HG03457 (cell line): ENCODE data around the gene DISC1.
"Not testable (repeated sequence)": the region's sequence is repeated elsewhere in the genome, so short reads cannot be mapped to it uniquely, and the experiment has no call there.

Experiments
- ATAC-seq: cut with Tn5 transposase; IDR thresholded peaks from one replicate; pipeline ENCODE4 v1.9.1; 2021; ENCODE audit warnings: moderate number of reproducible peaks; ENCODE audit not compliant: unreplicated experiment

Gene DISC1

DNA sequence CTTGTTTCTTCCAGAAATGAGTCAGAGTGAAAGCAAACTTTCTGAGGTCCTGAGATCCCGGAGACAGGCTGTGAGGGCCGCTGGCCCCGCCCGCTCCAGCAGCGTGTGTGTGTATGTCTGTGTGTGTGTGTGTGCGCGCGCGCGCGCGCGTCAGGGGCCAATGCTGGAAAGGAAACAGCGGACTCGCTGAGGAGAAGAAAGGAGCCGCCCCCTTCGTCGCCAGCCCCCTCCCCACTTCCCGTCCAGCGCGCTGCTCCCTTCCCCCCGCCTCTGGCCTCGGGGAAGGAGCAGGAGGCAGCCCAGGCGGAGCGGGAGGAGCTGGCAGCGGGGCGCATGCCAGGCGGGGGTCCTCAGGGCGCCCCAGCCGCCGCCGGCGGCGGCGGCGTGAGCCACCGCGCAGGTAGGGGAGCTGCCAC is at the start of gene DISC1:
TSS of gene DISC1 (plus strand) at position 256 of the 416 bp plus-strand sequence. CDS start at position 334, 78 bp downstream.
- peak; percentile 52 for ATAC-seq

DNA sequence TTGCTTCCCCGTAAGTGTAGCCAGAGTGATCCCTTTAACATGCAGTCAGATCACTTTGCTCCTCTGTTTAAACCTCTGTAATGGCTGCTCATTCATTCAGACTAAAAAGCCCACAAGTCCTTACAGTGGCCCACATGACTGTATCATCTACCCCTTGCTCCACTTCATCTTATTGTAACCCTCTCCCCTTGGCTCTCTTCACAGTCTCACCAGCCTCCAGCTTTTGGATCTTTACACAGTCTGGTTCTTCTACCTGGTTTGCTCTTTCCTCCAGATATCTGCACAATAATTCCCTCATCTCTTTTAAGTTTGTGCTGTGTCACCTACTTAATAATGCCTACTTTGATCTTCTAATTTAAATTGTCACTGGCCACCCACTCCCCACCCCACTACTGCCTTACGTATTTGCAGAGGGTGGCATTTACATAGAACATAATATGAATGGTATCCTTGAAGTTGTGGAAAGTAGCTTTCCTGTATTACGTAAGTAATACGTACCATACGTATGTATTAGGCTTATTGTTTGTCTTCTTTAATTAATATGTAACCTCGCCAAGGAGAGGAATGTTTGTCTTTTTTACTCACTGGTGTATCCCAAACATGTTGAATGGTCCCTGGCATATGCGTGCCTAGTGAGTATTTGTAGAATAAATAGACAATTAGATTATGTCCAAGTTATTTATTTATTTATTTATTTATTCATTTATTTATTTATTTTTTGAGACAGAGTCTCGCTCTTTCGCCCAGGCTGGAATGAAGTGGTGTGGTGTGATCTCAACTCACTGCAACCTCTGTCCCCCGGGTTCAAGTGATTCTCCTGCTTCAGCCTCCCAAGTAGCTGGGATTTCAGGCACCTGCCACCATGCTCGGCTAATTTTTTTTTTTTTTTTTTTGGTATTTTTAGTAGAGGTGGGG is 49.5 kb upstream of the DISC1 start:
- ATAC-seq, result no peak

DNA sequence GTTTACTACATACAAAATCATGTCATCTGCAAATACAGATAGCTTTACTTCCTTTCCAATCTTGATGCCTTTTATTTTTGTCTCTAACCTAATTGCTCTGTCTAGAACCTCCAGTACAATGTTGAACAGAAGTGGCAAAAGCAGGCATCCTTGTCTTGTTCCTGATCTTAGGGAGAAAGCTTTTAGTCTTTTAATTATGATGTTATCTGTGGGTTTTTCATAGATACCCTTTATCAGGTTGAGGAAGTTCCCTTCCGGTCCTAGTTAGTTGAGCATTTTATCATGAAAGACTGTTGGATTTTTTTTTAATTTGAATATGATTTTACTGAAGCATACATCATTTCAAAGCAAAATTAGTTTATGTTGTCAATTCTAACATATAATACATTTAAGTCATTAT is 45.7 kb upstream of the DISC1 start:
- no peak for ATAC-seq

- no peak for ATAC-seq
These were observed 44.7 kb upstream of the DISC1 start for GRCh38 chr1:231581859-231582258.

GRCh38 chr1:231583376-231583775 is 43.2 kb upstream of the DISC1 start:
- no peak for ATAC-seq

GRCh38 chr1:231584117-231584516 is 42.5 kb upstream of the DISC1 start:
- ATAC-seq, result no peak

GRCh38 chr1:231584921-231585320 is 41.7 kb upstream of the DISC1 start:
- ATAC-seq, result no peak

GRCh38 chr1:231590453-231591198 is 36.0 kb upstream of the DISC1 start:
- no peak for ATAC-seq

- ATAC-seq, result no peak
These were observed 35.1 kb upstream of the DISC1 start for GRCh38 chr1:231591466-231591865.

DNA sequence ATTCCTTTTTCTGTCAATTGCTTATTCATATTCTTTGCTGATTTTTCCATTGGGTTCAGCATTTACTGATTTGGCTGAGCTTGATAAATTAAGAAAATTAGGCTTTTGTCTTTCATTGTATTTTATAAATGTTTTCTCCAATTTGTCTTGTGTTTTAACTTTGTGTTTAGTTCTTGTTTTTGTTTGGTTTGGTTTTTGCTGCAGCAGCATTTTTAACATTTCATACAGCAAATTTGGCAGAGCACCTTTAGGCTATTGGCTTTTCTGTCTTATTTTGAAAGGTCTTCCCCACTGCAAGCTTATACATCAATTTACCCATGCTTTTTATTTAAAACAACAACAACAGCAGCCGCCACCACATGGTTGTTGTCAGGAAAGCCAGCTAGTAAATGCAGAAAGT is 33.8 kb upstream of the DISC1 start:
- no peak for ATAC-seq

DNA sequence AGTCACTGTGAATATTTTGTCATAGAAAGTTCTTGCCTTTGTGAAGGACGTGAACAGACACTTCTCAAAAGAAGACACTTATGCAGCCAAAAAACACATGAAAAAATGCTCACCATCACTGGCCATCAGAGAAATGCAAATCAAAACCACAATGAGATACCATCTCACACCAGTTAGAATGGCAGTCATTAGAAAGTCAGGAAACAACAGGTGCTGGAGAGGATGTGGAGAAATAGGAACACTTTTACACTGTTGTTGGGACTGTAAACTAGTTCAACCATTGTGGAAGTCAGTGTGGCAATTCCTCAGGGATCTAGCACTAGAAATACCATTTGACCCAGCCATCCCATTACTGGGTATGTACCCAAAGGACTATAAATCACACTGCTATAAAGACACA is 33.3 kb upstream of the DISC1 start:
- not testable (repeated sequence) for ATAC-seq

- ATAC-seq, result no peak
These were observed 32.5 kb upstream of the DISC1 start for GRCh38 chr1:231594123-231594522.

DNA sequence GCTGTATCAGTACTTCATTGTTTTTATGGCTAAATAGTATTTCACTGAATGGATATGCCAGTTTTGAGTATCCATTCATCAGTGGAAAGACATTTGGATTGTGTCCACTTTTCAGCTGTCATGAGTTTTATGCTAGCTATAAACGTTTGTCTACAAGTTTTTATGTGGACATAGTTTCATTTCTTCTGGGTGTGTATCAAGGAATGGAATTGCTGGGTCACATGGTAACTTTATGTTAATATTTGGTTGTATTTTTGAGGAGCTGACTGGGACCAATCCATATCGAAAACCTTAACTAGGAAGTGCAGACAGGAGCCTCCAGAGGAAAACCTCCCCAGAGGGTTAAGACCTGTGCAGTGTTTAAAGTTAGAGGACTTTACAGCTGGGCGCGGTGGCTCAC is 31.8 kb upstream of the DISC1 start:
- no peak for ATAC-seq

- ATAC-seq, result no peak
These were observed 30.2 kb upstream of the DISC1 start for GRCh38 chr1:231596337-231596791.

DNA sequence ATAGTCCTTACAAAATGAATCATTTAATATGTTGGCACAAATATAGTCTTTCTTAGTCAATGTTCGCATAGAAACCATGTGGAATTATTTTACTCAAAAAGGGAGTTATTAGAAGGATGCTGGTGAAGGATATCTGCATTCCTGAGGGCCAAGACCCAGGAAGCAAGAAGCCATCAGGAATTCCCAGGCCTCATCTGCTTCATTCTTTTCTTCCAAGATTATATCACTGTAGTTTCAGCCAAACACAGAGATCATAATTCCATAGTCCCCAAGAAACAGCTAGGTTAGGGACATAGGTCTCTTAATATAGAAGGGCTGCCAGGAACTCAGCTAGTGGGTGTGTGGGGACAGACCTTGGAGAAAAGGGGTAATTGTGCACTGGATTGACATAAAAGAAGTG is 28.6 kb upstream of the DISC1 start:
- ATAC-seq, result no peak

GRCh38 chr1:231600458-231600976 is 26.1 kb upstream of the DISC1 start:
- no peak for ATAC-seq

DNA sequence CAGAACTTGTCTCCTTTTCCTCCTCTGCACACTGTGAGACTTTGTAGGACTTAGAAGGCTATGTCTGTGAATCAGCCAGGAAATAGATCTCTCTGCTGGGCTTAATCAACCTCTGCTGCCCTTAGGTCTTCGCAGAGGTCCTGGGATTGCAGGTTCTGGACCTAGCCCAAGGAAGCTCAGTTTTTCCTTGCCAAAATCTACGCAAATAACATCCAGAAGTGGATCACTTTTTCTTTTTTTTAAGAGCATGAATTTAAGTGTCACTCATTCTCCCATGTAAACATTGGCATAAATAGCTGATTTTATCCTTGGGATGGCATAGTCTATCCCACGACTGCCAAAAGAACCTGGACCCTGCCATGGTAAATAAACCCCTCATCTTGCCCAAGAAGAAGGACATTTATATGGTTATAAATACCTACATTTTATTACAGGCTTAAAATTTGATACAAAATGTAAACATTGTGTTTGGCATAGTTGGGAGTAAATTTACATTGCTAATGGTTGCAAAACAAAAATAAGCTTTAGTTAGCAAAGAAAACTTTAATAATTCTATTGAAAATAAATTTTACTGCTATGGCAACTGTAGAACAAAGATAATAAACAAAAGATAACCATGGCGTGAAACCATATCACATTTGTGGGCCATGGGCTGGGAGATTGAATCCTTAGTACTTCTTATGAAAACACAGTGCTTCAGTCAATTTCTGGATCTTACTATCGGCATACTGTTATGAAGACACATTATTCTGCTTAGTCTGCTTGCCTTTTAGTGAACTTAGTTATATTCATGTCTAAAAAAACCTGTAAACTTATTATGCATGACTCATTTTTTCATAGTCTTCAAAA is 24.5 kb upstream of the DISC1 start:
- ATAC-seq, result no peak

DNA sequence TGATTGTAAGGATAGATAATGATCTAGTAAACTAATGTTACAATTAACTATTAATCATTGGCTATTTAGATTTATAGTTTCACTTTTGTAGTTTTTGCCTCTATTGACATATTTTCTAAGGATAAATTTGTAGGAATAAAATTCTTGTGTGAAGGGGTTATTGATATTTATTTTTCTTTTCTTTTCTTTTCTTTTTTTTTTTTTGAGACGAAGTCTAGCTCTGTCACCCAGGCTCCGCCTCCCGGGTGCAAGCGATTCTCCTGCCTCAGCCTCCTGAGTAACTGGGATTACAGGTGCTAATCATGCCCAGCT is 24.0 kb upstream of the DISC1 start:
- ATAC-seq, result no peak

DNA sequence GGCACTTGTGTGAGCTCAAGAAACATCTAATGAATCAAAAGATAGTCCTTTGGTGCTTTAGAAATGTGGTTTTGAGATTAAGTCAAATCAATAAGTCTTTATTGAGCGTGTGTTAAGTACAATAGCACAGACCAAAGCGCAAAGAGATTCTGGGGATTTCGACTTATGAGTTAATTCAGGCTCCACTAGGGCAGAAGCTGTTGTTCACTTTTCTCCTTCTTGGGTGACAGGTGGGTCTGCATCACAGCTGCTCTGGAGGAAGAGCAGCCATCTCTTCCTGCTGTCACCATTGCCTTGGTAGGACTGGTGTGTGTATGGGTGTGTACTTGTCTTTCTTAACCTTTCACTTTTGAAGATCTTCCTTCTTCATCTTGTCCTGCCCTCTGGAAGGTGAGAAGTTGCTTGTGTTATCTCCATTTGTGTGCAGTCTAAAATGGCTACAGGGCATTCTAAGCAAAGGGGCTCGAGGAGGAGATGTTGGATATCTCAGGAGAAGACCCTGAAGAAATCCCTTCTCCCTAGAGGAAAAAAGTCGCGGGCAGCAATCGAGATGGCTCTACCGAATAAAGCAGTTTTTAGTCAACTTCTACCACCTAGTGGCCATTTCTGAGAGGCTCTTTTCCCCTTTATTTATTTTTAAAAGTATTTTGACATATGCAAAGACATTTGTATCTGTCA is 22.9 kb upstream of the DISC1 start:
- ATAC-seq, result peak; percentile 54

GRCh38 chr1:231604276-231604621 is 22.3 kb upstream of the DISC1 start:
- ATAC-seq, result no peak
